Activated CD4-positive, alpha-beta T cell treated with anti-CD3 and anti-CD28 coated beads, Interleukin-2, amount 10 ng/mL, durations not matched to agents 7 days and 5 days (primary cell): ENCODE measurements around the gene ANXA4. TPM values are rescaled to one million over a fixed set of nuclear protein-coding genes. Genes with fewer than 3 reads are reported as not detected.
"Not testable (repeated sequence)": the region's sequence is repeated elsewhere in the genome, so short reads cannot be mapped to it uniquely, and the experiment has no call there.

Experiments used
- CTCF ChIA-PET: fragments of 350-600 bp; sonication (Branson Sonifier 250); formaldehyde crosslinking; loops from one replicate; lab custom pipeline; 2021; ENCODE audit warnings: antibody characterized with exemption; lab: Charles Lee
- POLR2A ChIA-PET: fragments of 350-600 bp; sonication (Branson Sonifier 250); formaldehyde crosslinking; loops from one replicate; lab custom pipeline; 2021; ENCODE audit warnings: antibody characterized with exemption; lab: Charles Lee
- DNase-seq: peaks from one replicate; pipeline ENCODE4 v3.0.0-alpha.2; 2020
- H3K27ac Mint-ChIP-seq: one replicate; pipeline ENCODE4 v1.8.0; 2021; ENCODE audit warnings: mild to moderate bottlenecking, moderate library complexity, mixed read lengths
- H3K27me3 Mint-ChIP-seq: one replicate; pipeline ENCODE4 v1.8.0; 2021; ENCODE audit warnings: mixed read lengths
- H3K36me3 Mint-ChIP-seq: one replicate; pipeline ENCODE4 v1.8.0; 2021; ENCODE audit warnings: low read depth, mixed read lengths
- H3K4me1 Mint-ChIP-seq: one replicate; pipeline ENCODE4 v1.8.0; 2021; ENCODE audit warnings: mixed read lengths
- H3K4me3 Mint-ChIP-seq: one replicate; pipeline ENCODE4 v1.8.0; 2021; ENCODE audit warnings: mild to moderate bottlenecking, moderate library complexity, mixed read lengths
- H3K9me3 Mint-ChIP-seq: one replicate; pipeline ENCODE4 v1.8.0; 2021; ENCODE audit warnings: mixed read lengths
- total RNA-seq, 2 experiments: library from RNA; stranded (reverse); gene quantifications; one replicate each; pipeline ENCODE4 v1.2.3, GENCODE V29; 2021

The ANXA4 gene
- total RNA-seq, 2 experiments from 2014 or later: 70.6 to 75.9 TPM

- ChIA-PET POLR2A (interaction anchor here (0.6 kb wide), 1 partner anchor 1015 kb away, joined by 4 read pairs; no protein-coding TSS in a partner anchor), CTCF (interaction anchor here (1.1 to 1.7 kb wide), 4 partner anchors 10 to 65 kb away, joined by 3 to 5 read pairs (median 3); no protein-coding TSS in a partner anchor)
- no peak for DNase-seq
- H3K4me1 Mint-ChIP-seq: peaks cover 18% of the 10 kb centered on the region
- H3K27ac Mint-ChIP-seq: peak overlapping the region; percentile 4
- H3K4me3 Mint-ChIP-seq: no peak overlapping the region
- H3K9me3 Mint-ChIP-seq: no peaks in the 10 kb centered on the region
- no peaks in the 10 kb centered on the region for H3K27me3 Mint-ChIP-seq
- H3K36me3 Mint-ChIP-seq: peaks cover 20% of the 10 kb centered on the region
Observed at GRCh38 chr2:69789772-69790600, 48.1 kb downstream of the ANXA4 start.

GRCh38 chr2:69790601-69790959 lies 48.6 kb downstream of the ANXA4 start:
- H3K36me3 Mint-ChIP-seq: peaks cover 20% of the 10 kb centered on the region
- DNase-seq: no peak
- no peaks in the 10 kb centered on the region for H3K9me3 Mint-ChIP-seq
- no peak overlapping the region for H3K4me3 Mint-ChIP-seq
- no peak overlapping the region for H3K27ac Mint-ChIP-seq
- no peaks in the 10 kb centered on the region for H3K27me3 Mint-ChIP-seq
- ChIA-PET POLR2A (interaction anchor here (0.6 kb wide), 1 partner anchor 1014 kb away, joined by 4 read pairs; no protein-coding TSS in a partner anchor), CTCF (interaction anchor here (1.2 kb wide), 1 partner anchor 31 kb away, joined by 3 read pairs; no protein-coding TSS in a partner anchor)
- peaks cover 18% of the 10 kb centered on the region for H3K4me1 Mint-ChIP-seq

DNA sequence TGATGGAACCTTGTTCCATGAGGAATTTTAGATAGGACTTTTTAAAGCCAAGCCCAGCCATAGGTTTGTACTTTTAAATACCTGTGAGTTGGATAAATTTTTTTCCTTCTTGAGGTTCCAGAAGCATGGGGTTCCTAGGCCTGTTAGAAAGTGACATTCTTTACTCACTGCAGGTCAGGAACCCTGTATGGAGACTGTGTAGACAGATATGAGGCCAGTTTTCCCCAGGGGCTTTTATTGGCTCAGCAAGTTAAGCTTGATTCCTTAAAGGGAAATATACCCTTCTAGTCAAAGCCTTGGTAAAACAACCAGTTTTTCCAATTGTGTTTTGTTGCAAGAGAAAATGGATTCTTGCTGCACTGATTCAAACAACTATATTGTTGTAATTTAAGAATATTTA lies 49.1 kb downstream of the ANXA4 start:
- peaks cover 18% of the 10 kb centered on the region for H3K36me3 Mint-ChIP-seq
- no peak overlapping the region for H3K27ac Mint-ChIP-seq
- H3K27me3 Mint-ChIP-seq: no peaks in the 10 kb centered on the region
- H3K9me3 Mint-ChIP-seq: no peaks in the 10 kb centered on the region
- H3K4me1 Mint-ChIP-seq: peaks cover 18% of the 10 kb centered on the region
- CTCF ChIA-PET: interaction anchor here (1.2 kb wide), 1 partner anchor 30 kb away, joined by 3 read pairs; no protein-coding TSS in a partner anchor
- no peak for DNase-seq
- H3K4me3 Mint-ChIP-seq: no peak overlapping the region
- POLR2A ChIA-PET: no interaction called here

GRCh38 chr2:69796174-69796573 lies 54.2 kb downstream of the ANXA4 start:
- Mint-ChIP-seq H3K4me1 (peaks cover 20% of the 10 kb centered on the region), H3K9me3 (no peaks in the 10 kb centered on the region), H3K4me3 (no peak overlapping the region), H3K27me3 (no peaks in the 10 kb centered on the region), H3K36me3 (peaks cover 3% of the 10 kb centered on the region), H3K27ac (no peak overlapping the region)
- POLR2A ChIA-PET: no interaction called here
- CTCF ChIA-PET: interaction anchor here (1.1 kb wide), 1 partner anchor 20 kb away, joined by 5 read pairs; no protein-coding TSS in a partner anchor
- DNase-seq: no peak

- Mint-ChIP-seq H3K36me3 (peaks cover 10% of the 10 kb centered on the region), H3K4me3 (no peak overlapping the region), H3K27ac (no peak overlapping the region), H3K9me3 (no peaks in the 10 kb centered on the region), H3K4me1 (peaks cover 22% of the 10 kb centered on the region), H3K27me3 (no peaks in the 10 kb centered on the region)
- CTCF ChIA-PET: interaction anchor here (1.5 kb wide), 1 partner anchor 26 kb away, joined by 3 read pairs; no protein-coding TSS in a partner anchor
- POLR2A ChIA-PET: no interaction called here
- no peak for DNase-seq
Observed at GRCh38 chr2:69797235-69797634, 55.3 kb downstream of the ANXA4 start.

GRCh38 chr2:69797836-69798289 lies 55.9 kb downstream of the ANXA4 start:
- Mint-ChIP-seq H3K4me1 (peaks cover 22% of the 10 kb centered on the region), H3K27ac (no peak overlapping the region), H3K9me3 (no peaks in the 10 kb centered on the region), H3K27me3 (no peaks in the 10 kb centered on the region), H3K36me3 (peaks cover 10% of the 10 kb centered on the region), H3K4me3 (no peak overlapping the region)
- no peak for DNase-seq
- ChIA-PET CTCF (interaction anchor here (1.3 to 1.5 kb wide), 2 partner anchors 13 to 25 kb away, joined by 3 read pairs; no protein-coding TSS in a partner anchor), POLR2A (no interaction called here)

GRCh38 chr2:69798290-69798908 lies 56.5 kb downstream of the ANXA4 start:
- no peaks in the 10 kb centered on the region for H3K27me3 Mint-ChIP-seq
- ChIA-PET CTCF (interaction anchor here (1.3 to 2.7 kb wide), 4 partner anchors 10 to 73 kb away, joined by 3 to 14 read pairs (median 8); no protein-coding TSS in a partner anchor), POLR2A (no interaction called here)
- peaks cover 25% of the 10 kb centered on the region for H3K4me1 Mint-ChIP-seq
- H3K36me3 Mint-ChIP-seq: peaks cover 14% of the 10 kb centered on the region
- H3K4me3 Mint-ChIP-seq: peak overlapping the region; percentile 6
- no peaks in the 10 kb centered on the region for H3K9me3 Mint-ChIP-seq
- no peak overlapping the region for H3K27ac Mint-ChIP-seq
- DNase-seq: no peak

GRCh38 chr2:69798909-69799526 lies 57.1 kb downstream of the ANXA4 start:
- no peak for DNase-seq
- Mint-ChIP-seq H3K27ac (no peak overlapping the region), H3K27me3 (no peaks in the 10 kb centered on the region), H3K4me3 (no peak overlapping the region), H3K4me1 (peaks cover 29% of the 10 kb centered on the region), H3K9me3 (no peaks in the 10 kb centered on the region), H3K36me3 (peaks cover 17% of the 10 kb centered on the region)
- ChIA-PET CTCF (interaction anchor here (0.6 to 2.7 kb wide), 9 partner anchors 9 to 445 kb away, joined by 3 to 14 read pairs (median 5); no protein-coding TSS in a partner anchor), POLR2A (no interaction called here)

DNA sequence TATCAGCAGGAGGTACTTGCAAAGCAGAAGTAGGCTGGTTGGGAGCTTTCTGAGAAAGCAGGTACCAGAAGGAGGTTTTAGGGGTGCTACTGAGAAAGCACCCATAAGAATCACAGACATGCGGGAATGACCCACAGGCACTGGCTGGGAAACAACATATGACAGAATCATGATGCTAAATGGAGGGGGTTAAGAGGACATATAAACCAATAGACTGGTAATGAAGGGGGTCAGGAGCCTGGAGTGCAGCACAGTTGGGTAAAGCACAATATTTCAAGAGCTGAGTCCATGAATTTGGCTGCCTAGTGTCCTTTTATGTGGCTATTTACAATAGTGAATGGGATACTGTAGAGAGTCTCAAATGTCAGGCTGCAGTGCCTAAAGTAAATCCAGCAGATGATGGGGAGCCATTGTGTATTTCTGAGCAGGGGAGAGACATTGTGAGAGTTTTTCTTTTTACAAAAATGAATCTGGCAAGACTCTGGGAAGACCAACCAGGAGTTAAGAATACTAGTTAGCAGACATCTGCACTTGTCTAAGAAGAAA lies 59.9 kb downstream of the ANXA4 start:
- Mint-ChIP-seq H3K27ac (no peak overlapping the region), H3K4me1 (peaks cover 37% of the 10 kb centered on the region)
- POLR2A ChIA-PET: no interaction called here

GRCh38 chr2:69802781-69803367 lies 60.9 kb downstream of the ANXA4 start:
- H3K9me3 Mint-ChIP-seq, DNase-seq, H3K27ac Mint-ChIP-seq, H3K4me3 Mint-ChIP-seq, H3K27me3 Mint-ChIP-seq, POLR2A ChIA-PET: not testable (repeated sequence)
- H3K36me3 Mint-ChIP-seq: peaks cover 31% of the 10 kb centered on the region
- CTCF ChIA-PET: interaction anchor here (0.6 to 1.6 kb wide), 5 partner anchors 9 to 427 kb away, joined by 3 to 6 read pairs (median 3); no protein-coding TSS in a partner anchor
- peaks cover 36% of the 10 kb centered on the region for H3K4me1 Mint-ChIP-seq

More for the DNA sequence above, 59.9 kb downstream of the ANXA4 start:
- H3K27me3 Mint-ChIP-seq: no peaks in the 10 kb centered on the region
- DNase-seq: no peak
- CTCF ChIA-PET: interaction anchor here (1.2 to 1.3 kb wide), 3 partner anchors 10 to 49 kb away, joined by 3 to 7 read pairs (median 4); no protein-coding TSS in a partner anchor
- H3K9me3 Mint-ChIP-seq: no peaks in the 10 kb centered on the region
- H3K36me3 Mint-ChIP-seq: peaks cover 31% of the 10 kb centered on the region
- H3K4me3 Mint-ChIP-seq: no peak overlapping the region

GRCh38 chr2:69804416-69804815 lies 62.5 kb downstream of the ANXA4 start:
- Mint-ChIP-seq H3K4me3 (no peak overlapping the region), H3K4me1 (peaks cover 22% of the 10 kb centered on the region), H3K27ac (peak overlapping the region; percentile 67), H3K27me3 (no peaks in the 10 kb centered on the region), H3K36me3 (peaks cover 33% of the 10 kb centered on the region), H3K9me3 (no peaks in the 10 kb centered on the region)
- ChIA-PET POLR2A (no interaction called here), CTCF (interaction anchor here (1.1 to 3.3 kb wide), 3 partner anchors 12 to 80 kb away, joined by 3 to 13 read pairs (median 4); no protein-coding TSS in a partner anchor)
- no peak for DNase-seq
